GM19193 (cell line): ENCODE results near the gene DPP4.

ENCODE experiments used
- POLR2A ChIP-seq: IDR thresholded peaks from 4 replicates; pipeline ENCODE4 v1.6.1; 2011; ENCODE audit not compliant: insufficient read depth, insufficient read length; ENCODE audit errors: extremely low read depth

Gene DPP4

DNA sequence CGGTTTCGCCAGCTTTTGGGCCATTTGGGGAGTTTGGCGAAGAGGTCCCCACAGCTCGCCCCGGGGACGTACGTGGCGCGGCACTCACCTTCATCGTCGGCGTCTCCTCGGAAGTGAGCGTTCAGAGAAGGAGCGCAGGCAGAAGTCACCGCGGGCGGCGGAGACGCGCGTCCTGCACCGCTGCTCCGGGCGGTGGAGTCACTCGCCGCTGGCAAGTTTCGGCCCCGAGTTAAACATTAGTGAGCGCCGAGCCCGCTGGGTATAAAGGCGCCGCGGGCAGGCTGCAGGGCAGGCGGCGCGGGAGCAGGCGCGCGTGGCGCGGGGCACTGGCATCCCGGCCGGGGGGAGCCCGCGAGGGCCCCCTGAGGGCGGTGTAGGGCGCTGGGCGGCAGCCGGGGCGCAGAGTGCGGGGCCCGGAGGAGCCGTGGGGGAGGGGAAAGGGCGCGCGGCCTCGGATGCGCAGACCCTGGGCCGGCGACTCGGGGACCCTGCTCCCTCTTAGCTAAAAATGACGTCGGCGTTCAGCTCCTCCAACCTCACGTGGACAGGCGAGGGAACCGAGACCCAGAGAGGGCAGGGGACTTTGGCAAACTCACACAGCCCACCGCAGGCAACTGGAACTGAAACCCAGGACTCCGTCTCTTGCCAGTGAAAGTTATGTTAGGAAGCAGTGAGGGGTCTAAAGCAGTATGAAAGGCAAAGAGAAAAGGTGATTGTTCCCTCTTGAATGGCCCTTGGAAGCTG lies at the start of gene DPP4:
Gene DPP4, minus strand, starts transcription at position 328 of the 744 bp plus-strand sequence. Its CDS starts 234 bp downstream, at position 94.
- TF ChIP-seq POLR2A = peak; percentile 57

DNA sequence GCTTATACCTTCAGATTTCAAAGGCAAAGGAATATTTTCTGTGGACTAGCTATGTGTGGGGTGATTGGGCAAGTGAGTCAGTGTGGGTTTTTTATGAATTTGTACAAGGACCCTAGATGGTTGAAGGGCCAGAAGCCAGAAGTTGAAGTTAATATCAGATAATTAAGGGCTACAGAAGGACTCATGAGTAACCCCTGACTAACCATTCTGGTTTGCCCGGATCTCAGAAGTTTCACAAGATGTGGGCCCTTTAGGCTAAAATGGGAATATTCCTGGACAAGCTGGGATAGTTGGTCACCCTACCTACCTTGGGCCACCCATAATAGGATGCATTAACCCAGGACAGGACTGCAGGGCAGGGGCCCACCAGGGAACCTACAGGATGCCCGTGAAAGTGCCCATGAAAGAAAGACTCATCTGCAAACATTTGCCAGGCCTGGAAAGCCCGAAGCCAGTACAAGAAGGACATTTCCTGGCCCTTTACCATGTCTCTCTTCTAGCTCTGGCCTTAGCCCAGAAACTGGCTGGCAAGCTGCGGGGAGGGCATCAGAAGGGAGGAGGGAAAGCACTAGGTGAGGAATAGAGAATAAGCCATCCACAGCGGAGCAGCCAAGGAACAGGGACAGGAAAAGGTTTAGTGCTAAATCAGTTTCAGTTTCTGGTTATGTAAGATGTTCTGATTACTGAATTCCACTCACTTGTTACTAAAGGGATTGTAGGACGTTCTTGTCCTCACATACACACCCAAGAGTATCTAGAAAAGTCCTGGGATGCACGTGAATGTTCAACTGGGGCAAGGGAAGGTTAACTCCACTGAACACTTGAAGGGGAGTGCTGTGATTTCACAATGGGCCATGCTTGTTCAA lies 44.4 kb upstream of the DPP4 start:
- no peak for TF ChIP-seq POLR2A

GRCh38 chr2:162116352-162116751 lies 42.3 kb upstream of the DPP4 start:
- TF ChIP-seq POLR2A = no peak

GRCh38 chr2:162115076-162115475 lies 41.1 kb upstream of the DPP4 start:
- no peak for TF ChIP-seq POLR2A

GRCh38 chr2:162114271-162114670 lies 40.3 kb upstream of the DPP4 start:
- TF ChIP-seq POLR2A = no peak

- no peak for TF ChIP-seq POLR2A
Measured at GRCh38 chr2:162113776-162114168, 39.8 kb upstream of the DPP4 start.

GRCh38 chr2:162113088-162113775 lies 39.2 kb upstream of the DPP4 start:
- no peak for TF ChIP-seq POLR2A

DNA sequence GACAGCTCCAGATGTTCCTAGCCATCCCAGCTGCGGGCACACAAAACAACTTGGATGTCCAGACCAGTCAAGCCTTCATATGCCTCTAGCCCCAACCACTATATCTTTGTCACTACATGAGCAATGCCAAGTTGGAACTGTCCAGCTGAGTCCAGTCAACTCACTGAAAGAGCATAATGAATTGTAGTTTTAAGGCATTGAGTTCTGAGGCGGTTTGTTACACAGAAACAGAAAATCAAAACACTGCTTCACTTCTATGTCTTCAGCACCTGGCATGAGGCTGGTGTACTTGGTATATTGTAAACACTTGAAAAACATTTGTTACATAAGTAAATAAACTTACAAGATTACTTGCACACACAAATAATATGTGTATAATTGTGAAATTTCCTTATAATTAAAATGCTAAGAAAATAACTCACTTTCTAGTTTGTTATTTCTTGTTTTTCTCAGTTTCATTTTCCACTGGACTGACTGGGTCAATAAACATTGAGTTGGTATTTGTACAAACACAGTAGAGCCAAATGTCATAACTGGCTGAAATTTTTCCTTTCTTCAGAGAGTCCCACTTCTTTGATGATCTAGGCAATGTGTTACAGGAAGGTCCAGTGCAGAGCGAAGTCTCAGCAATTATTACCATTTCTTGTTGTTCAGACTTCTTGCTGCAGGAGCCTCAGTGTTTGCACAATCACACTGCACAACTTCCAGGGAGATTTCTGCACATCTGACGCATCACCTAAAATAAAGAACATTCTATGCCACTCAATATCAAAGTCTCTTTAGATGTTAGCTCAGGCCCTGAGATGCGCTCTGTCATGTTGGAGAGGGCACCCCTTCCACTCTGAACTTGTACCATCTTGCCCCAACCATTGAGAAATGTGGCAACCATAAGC lies 38.2 kb upstream of the DPP4 start:
- TF ChIP-seq POLR2A = no peak

DNA sequence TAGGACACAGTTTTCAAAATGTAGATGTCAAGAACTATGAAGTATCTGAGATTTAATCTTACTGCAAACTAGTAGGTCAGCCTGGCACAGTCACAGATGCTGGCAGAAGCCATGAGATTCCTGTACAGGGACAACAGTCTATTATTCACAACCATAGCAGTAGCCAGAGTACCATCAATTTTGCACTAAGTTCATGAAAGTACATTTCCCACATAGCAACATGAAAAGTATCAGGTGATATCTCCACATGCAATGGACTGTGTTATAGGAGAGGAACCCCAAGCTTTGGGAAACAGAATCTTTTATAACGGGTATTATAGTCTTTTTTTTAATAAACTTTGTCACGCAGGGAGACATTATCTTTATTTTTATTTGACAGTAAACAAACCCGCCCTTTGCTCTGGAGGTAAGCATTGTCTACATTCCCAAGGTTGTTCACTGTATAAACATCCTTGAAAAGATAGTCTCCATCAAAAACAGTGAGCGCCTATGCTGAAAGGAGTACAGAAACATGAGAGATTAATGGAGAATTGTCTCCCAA lies 33.4 kb upstream of the DPP4 start:
- TF ChIP-seq POLR2A = no peak

GRCh38 chr2:162106746-162107145 lies 32.7 kb upstream of the DPP4 start:
- TF ChIP-seq POLR2A = no peak

GRCh38 chr2:162106146-162106551 lies 32.1 kb upstream of the DPP4 start:
- no peak for TF ChIP-seq POLR2A

DNA sequence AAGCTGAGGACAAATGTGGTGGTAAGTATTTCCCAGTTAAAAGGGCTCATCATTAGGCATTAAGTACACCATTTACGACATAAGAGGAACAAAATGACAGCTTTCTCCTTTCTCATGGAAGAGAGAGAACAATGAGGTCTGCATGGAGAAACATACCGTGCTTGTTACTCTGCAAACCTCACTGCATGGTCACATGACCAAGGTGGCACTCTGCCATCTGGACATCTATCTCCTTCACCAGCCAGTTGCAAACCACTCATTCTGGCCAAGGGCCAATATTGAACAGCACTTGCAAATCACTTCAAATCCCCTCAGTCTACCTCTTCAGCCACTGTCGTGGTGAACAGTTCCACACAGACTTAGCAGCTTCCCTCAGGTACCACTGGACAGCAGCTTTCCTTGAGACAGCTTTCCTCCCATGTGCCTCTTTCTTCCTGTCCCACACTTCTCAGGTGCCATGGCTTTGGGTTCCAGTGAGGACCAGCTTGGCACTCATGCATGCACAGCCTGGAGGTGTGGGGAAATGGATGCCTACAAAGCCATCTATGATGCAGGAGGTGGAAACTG lies 29.5 kb upstream of the DPP4 start:
- TF ChIP-seq POLR2A = no peak

- no peak for TF ChIP-seq POLR2A
Measured at GRCh38 chr2:162100579-162100978, 26.6 kb upstream of the DPP4 start.

GRCh38 chr2:162099836-162100235 lies 25.8 kb upstream of the DPP4 start:
- no peak for TF ChIP-seq POLR2A
